ENCODE results near the gene SLC66A2.

DNA sequence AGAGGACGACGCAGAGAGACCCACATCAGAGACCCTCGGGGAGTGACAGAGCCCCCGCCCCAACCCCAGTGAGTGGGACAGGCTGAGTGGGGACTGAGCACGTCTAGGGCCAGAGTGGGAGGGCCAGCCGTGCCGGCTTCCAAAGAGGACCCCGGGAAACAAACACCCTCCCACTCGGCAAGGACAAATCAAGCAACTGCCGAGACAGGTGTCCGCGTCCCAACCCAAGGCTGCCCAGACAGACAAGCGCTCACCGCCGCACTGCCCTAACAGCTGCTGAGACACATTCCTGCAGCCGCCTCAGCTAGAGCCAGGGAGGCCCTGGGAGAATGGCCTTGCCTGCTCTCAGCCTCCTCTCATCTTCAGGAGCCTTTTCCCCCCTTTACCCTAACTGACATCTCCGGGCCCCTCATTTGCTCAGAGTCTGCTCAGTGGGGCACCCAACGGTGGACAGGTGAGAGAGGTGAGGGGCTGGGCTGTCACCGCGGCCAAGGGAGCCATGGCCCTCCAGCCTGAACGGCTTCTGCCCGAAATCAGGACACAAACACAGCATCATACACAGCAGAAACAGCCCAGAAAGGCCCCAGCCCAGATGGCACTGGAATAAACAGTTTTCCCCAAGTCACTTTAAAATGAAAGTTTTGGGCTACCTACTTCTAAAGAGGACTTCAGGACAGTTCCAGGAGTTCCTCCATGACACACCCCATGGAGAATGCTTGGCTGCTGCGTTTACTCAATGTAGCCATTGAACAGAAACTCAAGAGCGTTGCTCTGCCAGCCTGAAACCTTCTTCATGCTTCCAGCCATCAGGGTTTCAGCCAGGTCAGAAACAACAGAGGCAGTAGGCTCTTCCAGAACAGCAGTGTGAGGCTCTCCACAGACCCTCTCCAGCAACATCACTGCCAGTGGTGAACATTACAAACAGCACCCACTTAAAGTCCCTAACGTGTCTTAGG lies 23.6 kb downstream of the SLC66A2 start:
- TF ChIP-seq EP300 (IDR thresholded peaks at IDR 0.05; ENCODE audit: borderline replicate concordance), result no peak
- TF ChIP-seq, protein P1, sequence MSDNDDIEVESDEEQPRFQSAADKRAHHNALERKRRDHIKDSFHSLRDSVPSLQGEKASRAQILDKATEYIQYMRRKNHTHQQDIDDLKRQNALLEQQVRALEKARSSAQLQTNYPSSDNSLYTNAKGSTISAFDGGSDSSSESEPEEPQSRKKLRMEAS (IDR thresholded peaks at IDR 0.05), result no peak
- TF ChIP-seq RAD21 (IDR thresholded peaks at IDR 0.05; ENCODE audit: low read depth), result no peak
- no peak for TF ChIP-seq TAF1 (IDR thresholded peaks at IDR 0.05; ENCODE audit: low read depth)
- TF ChIP-seq, protein P2, sequence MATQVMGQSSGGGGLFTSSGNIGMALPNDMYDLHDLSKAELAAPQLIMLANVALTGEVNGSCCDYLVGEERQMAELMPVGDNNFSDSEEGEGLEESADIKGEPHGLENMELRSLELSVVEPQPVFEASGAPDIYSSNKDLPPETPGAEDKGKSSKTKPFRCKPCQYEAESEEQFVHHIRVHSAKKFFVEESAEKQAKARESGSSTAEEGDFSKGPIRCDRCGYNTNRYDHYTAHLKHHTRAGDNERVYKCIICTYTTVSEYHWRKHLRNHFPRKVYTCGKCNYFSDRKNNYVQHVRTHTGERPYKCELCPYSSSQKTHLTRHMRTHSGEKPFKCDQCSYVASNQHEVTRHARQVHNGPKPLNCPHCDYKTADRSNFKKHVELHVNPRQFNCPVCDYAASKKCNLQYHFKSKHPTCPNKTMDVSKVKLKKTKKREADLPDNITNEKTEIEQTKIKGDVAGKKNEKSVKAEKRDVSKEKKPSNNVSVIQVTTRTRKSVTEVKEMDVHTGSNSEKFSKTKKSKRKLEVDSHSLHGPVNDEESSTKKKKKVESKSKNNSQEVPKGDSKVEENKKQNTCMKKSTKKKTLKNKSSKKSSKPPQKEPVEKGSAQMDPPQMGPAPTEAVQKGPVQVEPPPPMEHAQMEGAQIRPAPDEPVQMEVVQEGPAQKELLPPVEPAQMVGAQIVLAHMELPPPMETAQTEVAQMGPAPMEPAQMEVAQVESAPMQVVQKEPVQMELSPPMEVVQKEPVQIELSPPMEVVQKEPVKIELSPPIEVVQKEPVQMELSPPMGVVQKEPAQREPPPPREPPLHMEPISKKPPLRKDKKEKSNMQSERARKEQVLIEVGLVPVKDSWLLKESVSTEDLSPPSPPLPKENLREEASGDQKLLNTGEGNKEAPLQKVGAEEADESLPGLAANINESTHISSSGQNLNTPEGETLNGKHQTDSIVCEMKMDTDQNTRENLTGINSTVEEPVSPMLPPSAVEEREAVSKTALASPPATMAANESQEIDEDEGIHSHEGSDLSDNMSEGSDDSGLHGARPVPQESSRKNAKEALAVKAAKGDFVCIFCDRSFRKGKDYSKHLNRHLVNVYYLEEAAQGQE (IDR thresholded peaks at IDR 0.05; ENCODE audit: low read depth), result no peak
- TF ChIP-seq TCF12 (IDR thresholded peaks at IDR 0.05; ENCODE audit: low read depth), result no peak
- no peak for TF ChIP-seq EGR1 (IDR thresholded peaks at IDR 0.05)
- TF ChIP-seq, protein P3, sequence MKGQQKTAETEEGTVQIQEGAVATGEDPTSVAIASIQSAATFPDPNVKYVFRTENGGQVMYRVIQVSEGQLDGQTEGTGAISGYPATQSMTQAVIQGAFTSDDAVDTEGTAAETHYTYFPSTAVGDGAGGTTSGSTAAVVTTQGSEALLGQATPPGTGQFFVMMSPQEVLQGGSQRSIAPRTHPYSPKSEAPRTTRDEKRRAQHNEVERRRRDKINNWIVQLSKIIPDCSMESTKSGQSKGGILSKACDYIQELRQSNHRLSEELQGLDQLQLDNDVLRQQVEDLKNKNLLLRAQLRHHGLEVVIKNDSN (IDR thresholded peaks at IDR 0.05), result no peak
